Left colon (tissue), 2 donors: Measurements from ENCODE around the gene CYP4F22. TPM values are rescaled to one million over a fixed set of nuclear protein-coding genes. Genes with fewer than 3 reads are reported as not detected.
"Not testable (repeated sequence)": the region's sequence is repeated elsewhere in the genome, so short reads cannot be mapped to it uniquely, and the experiment has no call there.

Source experiments
- ATAC-seq: fragments of 200-7000 bp; cut with Tn5 transposase; one replicate; pipeline ENCODE4 v1.9.1; 2020; ENCODE audit warnings: mild to moderate bottlenecking, moderate library complexity
- DNase-seq, 2 donors: peaks; one replicate each; pipeline ENCODE4 v3.0.0-alpha.2; 2020
- intact Hi-C, 2 donors: fragments of 100-400 bp; cut with DNase I in 1 of 2; cut with micrococcal nuclease in 1 of 2; formaldehyde crosslinking; loops; one replicate each; pipeline versions ENCODE4 v1.11.2 to v1.14.0; 2022; cut with DNase I, micrococcal nuclease
- long read RNA-seq: library from polyadenylated mRNA; unstranded; transcript quantifications from one replicate; pipeline ENCODE4 v2.0.0, GENCODE V29; 2021
- total RNA-seq, 2 donors: library from RNA; stranded (reverse); fragmentation: NEBNext Ultra II Directional; extraction: Animal tissue kit (Norgen Biotek cat#: 25700); gene quantifications; one replicate each; pipeline ENCODE4 v1.2.1, GENCODE V29; 2021
- donor health status: DM: no; HTN: no; CAD: no.
- donor health status: DM: yes; HTN: yes; CAD: no.

The CYP4F22 gene
- total RNA-seq, result not detected
- long read RNA-seq, result 0 reads

DNA sequence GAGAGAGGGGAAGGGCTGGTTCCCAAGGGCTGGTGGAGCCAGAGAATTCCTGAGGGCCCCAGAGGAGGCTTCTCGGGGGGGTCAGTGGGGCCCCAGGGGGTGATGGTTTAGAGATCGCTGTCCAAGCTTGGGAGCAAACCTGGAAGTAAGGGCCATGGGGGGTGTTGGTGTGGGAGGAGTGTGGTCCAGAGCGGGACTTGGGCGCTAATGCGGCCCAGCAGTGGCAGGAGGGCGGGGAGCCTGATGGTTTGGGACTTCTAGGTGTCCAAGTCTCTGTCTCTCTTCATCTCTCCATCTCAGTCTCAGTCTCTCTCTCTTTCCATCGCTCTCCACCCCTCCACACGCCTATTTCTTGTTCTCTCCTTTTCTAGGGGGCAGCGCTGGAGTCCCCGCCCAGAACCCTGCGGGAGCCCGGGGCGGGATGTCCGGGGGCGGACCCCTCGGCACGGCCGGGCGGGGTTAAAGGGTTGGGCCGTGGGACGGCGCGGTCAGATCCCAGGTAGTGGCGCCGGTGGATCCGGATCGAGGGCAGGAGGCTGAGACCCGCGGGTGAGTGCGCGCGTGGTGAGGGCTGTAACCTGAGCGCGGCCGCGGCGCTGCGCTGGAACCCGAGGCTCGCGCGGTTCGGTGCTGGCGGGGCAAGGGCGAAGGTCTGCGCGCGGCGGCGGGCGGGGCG is at the start of gene CYP4F22:
CYP4F22 (plus strand) TSS at position 491 of the 676 bp plus-strand sequence. CDS start 16,812 bp downstream, outside the sequence.
- intact Hi-C loops, result no loop called here
- DNase-seq (no peak), ATAC-seq (no peak)

DNA sequence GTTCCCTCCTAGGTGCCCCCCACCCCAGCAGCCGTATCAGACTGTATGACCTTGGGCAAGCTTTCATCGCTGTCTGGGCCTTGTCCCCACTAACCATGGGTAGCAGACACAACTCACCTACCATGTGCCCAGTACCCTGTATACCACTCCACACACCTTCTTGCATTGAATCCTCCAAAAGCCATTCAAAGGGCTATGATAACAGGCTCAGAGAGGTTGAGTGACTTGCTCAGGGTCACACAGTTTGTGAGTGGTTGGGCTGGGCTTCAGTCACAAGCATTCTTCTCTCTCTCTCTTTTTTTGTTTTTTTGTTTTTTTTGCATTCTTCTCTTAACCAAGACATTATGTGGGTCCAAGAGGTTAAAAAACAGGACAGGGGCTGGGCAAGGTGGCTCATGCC is 46.6 kb upstream of the CYP4F22 start:
- intact Hi-C loops, result loop anchor here in 1 of 2 donors (10.0 kb wide), 1 partner anchor 93 kb away; no protein-coding TSS in a partner anchor
- DNase-seq (no peak), ATAC-seq (no peak)

DNA sequence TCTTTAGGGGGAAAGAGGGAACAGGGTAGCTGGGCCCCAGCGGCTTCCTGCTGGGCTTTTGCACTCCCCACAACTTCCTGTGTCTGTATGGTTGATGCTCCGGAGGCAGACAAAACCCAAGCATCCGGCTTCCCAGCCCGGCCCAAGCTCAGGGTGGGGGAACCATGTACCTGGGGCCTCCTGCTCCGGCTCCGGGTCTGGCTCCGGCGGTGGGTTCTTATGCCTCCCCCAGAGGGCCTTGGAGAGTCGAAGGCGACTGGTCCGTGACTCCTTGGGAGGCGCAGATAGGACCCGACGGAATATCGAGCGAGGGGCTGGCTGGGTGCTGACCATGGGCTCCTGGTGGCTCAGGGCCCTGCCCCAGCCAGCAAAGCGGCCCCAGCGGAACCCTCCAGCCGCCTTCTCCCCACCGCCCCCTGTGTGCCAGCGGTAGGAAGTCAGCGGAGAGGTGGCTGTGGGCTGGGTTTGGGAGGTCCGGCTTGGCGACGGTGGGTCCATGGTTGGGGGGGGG is 44.4 kb upstream of the CYP4F22 start:
- ATAC-seq (peak; percentile 54), DNase-seq (peak in 1 of 2 donors; percentile 59)
- intact Hi-C loops, result loop anchor here in 1 of 2 donors (10.0 kb wide), 1 partner anchor 91 kb away; no protein-coding TSS in a partner anchor

DNA sequence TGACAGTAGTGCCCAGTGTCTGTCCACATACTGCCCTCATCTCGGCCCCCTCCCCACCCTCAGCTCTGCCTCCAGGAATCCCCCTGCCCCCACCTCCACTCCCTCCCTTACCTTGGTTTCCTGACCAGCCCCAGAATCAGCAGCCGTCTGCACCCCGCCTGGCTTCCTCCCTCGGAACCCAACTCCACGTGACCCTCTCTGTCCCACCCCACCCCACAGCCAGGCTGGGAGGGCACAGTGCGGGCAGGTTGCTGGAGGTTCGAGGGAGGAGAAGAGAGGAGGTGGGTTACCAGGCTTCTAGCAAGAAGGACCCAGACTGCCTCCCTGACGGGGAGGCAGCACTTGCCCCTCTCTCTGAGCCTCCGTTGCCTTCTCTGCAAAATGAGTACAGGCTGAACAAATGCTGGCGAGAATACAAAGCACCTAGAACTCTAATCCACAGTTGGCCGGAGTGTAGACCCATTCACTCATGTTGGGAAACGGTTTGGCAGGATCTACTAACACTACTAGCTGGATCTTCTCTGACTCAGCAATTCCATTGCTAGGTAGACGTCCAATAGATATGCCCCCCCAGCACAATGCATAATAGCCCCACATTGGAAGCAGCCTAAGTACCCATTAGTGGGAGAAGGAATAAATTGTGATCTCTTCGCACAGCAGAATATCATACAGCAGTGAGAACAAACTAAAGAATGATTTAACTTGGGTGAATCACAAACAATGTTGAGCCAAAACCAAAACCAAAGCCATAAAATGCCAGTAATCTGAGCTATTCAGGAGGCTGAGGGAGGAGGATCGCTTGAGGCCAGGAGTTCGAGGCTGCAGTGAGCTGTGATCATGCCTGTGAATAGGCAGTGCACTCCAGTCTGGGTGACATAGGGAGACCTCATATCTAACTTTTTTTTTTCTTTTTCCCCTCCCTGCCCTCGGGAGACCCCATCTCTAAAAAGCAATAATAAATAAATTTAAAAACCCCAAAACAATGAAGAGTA is 43.6 kb upstream of the CYP4F22 start, which contains the start of gene RASAL3:
RASAL3 (minus strand) TSS at position 151 of the 992 bp plus-strand sequence. CDS start 186 bp downstream, outside the sequence.
- DNase-seq, result peak in 1 of 2 donors; percentile 54
- peak; percentile 35 for ATAC-seq
- intact Hi-C loops, result loop anchor here in 1 of 2 donors (10.0 kb wide), 1 partner anchor 90 kb away; no protein-coding TSS in a partner anchor

DNA sequence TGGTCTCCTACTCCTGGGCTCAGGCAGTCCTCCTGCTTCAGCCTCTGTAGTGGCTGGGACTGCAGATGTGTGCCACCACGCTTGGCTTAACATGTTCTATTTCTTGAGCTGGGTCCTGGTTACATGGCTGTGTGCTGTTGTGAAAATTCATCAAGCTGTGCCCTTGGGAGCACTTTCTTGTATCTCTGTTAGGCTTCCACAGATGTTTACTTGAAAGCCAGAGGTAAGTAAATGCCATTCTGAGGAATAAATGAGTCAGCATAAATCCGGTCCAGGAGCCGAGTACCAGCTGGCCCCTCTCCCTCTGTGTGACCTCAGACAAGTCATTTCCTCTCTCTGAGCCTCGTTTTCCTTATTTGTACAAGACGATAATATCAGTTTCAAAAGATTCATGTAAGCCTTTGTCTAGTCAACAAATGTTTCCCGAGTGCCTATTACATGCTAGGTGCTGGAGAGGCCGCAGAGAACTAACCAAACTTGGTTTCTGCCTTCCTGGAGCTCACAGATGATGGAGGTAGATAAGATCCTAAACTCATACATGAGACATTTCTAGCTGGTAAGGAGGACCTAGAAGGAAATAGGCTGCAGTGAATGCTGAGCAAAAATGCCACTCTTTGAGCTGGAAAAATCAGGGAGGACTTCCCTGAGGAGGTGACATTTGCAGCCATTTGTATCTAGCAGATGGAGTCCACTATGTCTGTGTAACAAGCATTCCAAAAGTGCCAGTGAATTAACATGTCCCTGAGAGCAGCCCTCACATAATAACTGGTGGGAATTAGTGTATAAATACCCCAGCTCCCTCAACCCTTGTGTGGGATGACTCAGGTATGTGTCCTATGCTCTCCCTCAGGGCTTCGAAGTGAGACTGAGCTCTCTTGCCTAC is 41.2 kb upstream of the CYP4F22 start:
- DNase-seq, result peak in 1 of 2 donors; percentile 23
- intact Hi-C loops, result loop anchor here in 1 of 2 donors (10.0 kb wide), 1 partner anchor 88 kb away; no protein-coding TSS in a partner anchor
- ATAC-seq, result no peak

DNA sequence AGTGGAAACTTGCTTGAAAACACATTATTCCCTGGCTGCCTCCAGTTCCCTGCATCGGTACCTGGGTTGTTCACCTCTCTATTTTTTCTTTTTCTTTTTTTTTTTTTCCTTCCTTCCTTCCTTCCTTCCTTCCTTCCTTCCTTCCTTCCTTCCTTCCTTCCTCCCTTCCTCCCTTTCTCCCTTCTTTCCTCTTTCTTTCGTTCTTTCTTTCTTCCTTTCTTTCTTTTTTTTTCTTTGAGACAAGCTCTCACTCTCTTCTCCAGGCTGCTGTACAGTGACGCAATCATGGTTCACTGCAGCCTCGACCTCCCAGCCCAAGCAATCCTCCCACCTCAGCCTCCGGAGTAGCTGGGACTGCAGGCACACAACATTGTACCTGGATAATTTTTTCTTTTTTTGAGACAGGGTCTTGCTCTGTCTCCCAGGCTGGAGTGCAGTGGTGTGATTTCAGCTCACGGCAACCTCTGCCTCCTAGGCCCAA is 40.6 kb upstream of the CYP4F22 start:
- no peak for ATAC-seq
- no peak for DNase-seq
- intact Hi-C loops, result loop anchor here in 1 of 2 donors (10.0 kb wide), 1 partner anchor 87 kb away; no protein-coding TSS in a partner anchor

DNA sequence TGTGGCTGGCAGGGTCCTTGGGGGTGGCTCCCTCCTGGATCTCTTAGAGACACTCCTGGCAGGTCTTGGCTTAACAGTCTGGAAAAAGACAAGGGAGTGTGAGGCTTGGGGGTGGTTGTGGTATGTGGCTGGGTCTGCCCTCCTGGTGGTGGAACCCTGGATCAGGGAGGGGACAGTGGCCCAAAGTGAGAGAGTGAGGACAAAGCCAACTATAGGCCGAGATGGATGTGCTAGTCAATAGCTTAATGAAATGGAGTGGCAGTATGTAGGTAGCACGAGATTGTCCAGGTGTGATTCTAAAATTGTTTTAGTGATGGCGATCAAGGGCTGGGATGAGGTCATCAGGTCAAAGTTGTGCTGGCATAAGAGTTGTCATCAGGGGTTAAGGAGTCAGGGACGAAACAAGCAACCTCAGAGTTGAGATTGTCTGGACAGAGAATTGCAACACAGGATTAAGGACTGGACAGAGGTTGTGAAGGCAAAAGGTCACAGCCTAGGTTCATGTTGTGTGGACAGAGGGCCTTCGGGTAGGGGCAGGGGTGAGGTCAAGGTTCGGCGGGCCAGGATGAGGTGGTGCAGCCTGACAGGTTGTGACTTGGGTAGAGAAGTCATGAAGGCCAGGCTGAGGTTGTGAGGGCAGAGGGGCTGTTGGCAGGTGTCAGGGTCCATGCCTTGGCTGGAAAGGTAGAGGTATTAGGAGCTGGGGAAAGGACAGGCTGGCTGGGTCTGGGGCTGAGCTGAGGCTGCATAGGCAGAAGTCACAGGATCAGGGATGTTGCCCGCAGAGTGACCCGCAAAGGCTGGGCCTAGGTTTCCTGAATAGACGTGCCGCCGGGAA is 39.4 kb upstream of the CYP4F22 start:
- DNase-seq, result no peak
- intact Hi-C loops, result loop anchor here in 1 of 2 donors (10.0 kb wide), 1 partner anchor 86 kb away; no protein-coding TSS in a partner anchor
- ATAC-seq, result no peak

DNA sequence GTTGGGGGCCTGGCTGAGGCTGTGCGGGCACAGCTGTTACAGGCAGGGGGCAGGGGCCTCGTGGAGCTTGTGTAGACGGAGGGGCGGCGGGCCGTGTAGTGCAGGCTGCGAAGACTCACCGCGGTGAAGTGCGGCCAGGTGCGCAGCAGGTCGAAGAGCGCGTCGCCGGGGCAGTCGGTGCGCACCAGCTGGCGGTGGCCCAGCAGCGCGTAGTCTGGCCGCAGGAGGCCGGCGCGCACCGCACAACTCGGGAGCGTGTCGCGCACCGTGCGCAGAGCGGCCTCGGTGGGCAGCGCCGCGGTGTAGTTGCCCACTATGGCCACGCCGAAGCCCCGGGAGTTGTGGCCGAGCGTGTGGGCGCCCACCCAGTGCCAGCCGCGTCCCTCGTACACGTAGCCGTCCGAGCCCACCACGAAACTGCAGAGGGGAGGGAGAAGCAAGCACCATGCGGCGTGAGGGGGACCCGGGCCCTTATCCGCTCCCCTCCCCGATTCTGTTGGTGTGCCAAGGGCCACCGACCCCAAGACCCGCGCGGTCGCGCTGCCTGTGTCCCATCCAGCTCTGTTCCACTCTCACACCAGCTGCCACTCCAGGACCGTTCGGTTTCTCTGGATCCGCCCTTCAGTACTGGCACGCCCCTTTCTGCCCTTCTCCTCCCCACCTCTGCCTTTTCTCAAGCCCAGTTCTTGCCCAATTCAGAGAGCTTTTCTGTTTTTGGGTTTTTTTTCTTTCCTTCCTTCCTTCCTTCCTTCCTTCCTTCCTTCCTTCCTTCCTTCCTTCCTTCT is 38.6 kb upstream of the CYP4F22 start:
- intact Hi-C loops, result loop anchor here in 1 of 2 donors (10.0 kb wide), 1 partner anchor 85 kb away; no protein-coding TSS in a partner anchor
- peak in 1 of 2 donors; percentile 20 for DNase-seq
- no peak for ATAC-seq

DNA sequence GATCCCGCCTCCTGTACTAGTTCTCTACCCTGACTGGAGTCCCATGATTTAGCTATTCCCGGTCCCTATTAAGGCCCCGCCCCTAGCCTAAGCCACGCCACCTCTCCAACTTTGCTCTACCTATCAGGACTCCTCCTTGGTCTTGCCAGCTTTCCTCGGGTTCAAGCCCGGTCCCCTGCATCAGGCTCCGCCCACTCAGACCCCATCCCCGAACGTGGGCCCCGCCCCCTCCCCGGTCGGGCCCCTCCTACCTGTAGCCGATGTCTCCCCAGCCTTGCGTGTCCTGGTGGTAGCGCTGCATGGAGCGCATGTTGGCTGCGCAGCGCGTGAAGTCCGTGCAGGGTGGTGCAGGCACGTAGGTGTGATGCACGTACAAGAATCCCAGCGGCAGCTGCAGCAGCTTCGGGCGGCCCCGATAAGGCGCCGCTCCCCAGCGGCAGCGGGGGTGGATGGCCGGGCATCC is 36.7 kb upstream of the CYP4F22 start:
- ATAC-seq, result no peak
- no peak for DNase-seq
- intact Hi-C loops, result no loop called here

DNA sequence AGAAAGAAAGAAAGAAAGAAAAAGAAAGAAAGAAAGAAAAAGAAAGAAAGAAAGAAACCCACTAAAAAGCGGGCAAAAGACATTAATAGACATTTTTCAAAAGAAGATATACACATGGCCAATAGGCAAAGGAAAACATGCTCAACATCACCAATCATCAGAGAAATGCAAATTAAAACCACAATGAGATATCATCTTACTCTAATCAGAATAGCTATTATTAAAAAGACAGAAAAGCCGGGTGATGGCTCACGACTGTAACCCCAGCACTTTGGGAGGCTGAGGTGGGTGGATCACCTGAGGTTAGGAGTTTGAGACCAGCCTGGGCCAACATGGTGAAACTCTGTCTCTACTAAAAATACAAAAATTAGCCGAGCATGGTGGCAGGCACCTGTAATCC is 34.5 kb upstream of the CYP4F22 start:
- intact Hi-C loops, DNase-seq, ATAC-seq: not testable (repeated sequence)

DNA sequence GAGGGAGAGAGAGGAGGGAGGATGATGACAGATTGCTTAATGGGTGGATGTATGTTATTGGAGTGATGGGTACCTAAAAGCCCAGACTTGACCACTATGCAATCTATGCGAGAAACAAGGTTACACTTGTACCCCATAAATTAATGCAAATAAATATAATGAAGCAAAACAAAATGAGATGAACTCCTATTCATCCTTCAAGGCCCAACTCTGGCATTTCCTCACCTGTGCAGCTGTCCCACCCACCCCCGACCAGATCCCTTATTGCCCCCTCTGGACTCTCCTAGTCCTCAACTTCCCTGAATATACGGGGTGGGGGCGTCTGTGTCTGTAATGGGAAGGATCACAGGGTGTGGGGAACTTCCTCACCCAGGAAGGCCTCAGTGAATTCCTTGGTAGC is 33.2 kb upstream of the CYP4F22 start:
- DNase-seq (no peak), ATAC-seq (no peak)
- intact Hi-C loops, result no loop called here

DNA sequence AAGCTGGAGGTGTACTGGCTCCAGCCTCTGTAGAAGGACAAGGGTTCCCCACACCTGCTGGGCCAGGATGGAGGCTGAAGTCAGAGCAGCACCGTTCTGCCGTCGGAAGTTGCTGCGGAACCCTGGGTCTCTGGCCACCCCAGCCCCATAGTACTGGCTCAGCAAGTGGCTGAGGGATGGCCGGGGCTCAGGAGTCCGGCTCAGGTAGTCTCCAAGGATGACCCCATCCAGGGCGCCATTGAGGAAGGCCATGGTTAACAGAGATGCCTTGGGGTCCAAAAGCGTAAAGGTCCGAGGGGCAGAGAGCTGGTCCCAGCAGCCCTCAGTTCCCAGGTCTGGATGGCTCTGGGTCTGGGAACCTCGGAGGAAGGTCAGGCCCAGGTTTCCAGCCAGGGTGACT is 32.7 kb upstream of the CYP4F22 start:
- no peak for DNase-seq
- ATAC-seq, result no peak
- intact Hi-C loops, result no loop called here

DNA sequence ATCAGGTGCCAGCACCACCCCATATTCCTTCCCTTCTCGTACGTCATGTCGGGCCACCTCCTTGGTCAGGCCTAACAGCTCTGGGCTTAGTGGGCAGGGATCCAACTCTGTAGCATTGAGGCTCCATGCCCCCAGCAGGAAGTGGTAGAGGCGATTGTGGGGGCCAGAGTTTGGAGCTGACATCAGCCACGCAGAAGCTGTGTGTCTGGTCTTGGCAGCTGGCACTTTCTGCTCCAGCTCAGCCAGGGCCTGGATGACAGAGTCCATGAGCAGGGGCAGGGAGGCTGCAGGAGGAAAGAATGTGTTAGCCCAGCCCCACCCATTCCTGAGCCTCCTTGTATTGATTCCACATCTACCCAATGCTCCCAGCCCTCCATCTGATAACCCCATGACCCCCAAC is 32.0 kb upstream of the CYP4F22 start:
- intact Hi-C loops, result no loop called here
- ATAC-seq (no peak), DNase-seq (no peak)

DNA sequence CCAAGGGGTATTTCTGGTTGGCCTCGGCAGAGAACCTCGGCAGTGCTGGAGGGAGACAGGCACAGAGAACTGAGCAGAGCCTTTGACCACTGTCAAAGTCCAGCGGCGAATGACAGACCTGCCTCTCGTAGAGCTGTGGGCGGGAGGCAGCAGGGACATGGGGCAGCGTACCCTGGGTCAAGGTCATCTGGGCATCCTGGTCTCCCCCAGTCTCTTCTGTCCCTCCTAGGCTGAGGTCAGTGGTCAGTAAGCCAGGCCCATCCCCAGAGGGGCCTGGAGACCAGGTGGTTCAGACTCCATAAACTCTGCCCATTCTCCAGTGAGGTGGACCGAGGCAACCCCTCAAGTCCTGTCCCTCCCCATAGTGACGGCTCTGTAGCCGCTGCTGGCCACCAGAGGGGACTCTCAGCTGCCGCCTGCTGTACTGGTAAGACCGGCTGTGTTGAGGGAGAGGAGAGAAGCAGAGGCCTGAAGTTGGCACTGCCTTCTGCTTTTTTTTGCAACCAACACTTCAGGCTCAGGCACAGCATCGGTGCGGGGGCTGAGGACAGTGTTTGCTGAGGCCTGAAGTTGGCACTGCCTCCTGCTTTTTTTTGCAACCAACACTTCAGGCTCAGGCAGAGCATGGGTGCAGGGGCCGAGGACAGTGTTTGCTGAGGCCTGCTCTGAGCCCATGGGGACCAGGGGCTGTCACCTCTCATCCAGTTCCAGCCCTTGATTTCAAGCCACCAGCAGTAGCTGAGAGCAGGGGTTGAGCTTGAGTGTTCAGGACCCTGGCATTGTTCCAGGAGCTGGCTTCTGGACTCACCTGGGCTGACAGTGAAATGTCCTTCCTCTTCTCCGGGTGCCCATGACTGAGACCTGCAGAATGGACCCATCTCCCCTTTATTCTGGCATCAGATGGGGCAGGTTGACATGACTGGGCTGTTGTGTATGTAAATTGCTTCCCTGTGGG is 28.7 kb upstream of the CYP4F22 start, which contains the start of gene PGLYRP2:
PGLYRP2 (minus strand) TSS at position 111 of the 955 bp plus-strand sequence. CDS start 130 bp downstream, outside the sequence.
- ATAC-seq, result no peak
- no peak for DNase-seq
- intact Hi-C loops, result no loop called here

DNA sequence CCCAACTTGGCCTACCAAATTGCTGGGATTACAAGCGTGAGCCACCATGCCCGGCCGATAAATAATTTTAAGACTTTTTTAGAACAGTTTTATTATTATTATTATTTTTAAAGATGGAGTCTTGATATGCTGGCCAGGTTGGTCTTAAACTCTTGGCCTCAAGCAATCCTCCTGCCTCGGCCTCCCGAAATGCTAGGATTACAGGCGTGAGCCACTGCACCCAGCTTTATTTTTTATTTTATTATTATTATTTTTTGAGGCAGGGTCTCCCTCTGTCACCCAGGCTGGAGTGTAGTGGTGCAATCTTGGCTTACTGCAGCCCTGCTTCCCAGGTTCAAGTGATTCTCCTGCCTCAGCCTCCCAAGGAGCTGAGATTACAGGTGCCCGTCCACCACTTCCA is 27.3 kb upstream of the CYP4F22 start:
- not testable (repeated sequence) for ATAC-seq, DNase-seq

More for the DNA sequence above, 27.3 kb upstream of the CYP4F22 start:
- intact Hi-C loops, result not testable (repeated sequence)
